B cell (primary cell): ENCODE measurements around the gene OXNAD1. TPM values are rescaled to one million over a fixed set of nuclear protein-coding genes. Genes with fewer than 3 reads are reported as not detected.

Source experiments
- ATAC-seq: fragments of 200-7000 bp; cut with Tn5 transposase; one replicate; pipeline ENCODE4 v1.10.0; 2021; ENCODE audit warnings: low read depth, mild to moderate bottlenecking, moderate number of reproducible peaks, moderate library complexity
- CTCF ChIA-PET: fragments of 350-600 bp; sonication (Branson Sonifier 250); formaldehyde crosslinking; loops from one replicate; lab custom pipeline; 2021; ENCODE audit warnings: antibody characterized with exemption, inconsistent platforms; lab: Charles Lee
- POLR2A ChIA-PET: fragments of 350-600 bp; sonication (Branson Sonifier 250); formaldehyde crosslinking; loops from one replicate; lab custom pipeline; 2021; ENCODE audit warnings: antibody characterized with exemption; lab: Charles Lee
- DNase-seq: peaks from one replicate; pipeline ENCODE4 v3.0.0; 2013
- H2AFZ ChIP-seq: 2 replicates; pipeline ENCODE4 v1.6.1; 2012; ENCODE audit warnings: mild to moderate bottlenecking, low read depth, low read length; ENCODE audit not compliant: insufficient read depth, poor library complexity, severe bottlenecking
- H3K27ac ChIP-seq, 2 donors: 1 replicate in 1 of 2; 2 replicates in 1 of 2; pipeline ENCODE4 v1.5.1; 2012 to 2013; ENCODE audit warnings: low read length in 2 of 2, mild to moderate bottlenecking in 2 of 2, moderate library complexity in 1 of 2
- H3K27me3 ChIP-seq, 4 experiments: fragments of 200-600 bp in 1 of 4; sonication (generic) in 1 of 4; replicated peaks in 1 of 4; 1 replicate in 2 of 4; 2 replicates in 2 of 4; pipeline versions ENCODE4 v1.6.1 to v1.7.0; 2013 to 2016; ENCODE audit warnings: low read length in 3 of 4, mild to moderate bottlenecking in 2 of 4, mixed read lengths in 1 of 4, moderate library complexity in 1 of 4; ENCODE audit not compliant: insufficient read depth in 4 of 4, control insufficient read depth in 3 of 4; ENCODE audit errors: control extremely low read depth in 1 of 4
- H3K36me3 ChIP-seq, 2 experiments: replicated peaks in 1 of 2; 1 replicate in 1 of 2; 2 replicates in 1 of 2; pipeline versions ENCODE4 v1.6.1 to v1.7.1; 2013; ENCODE audit warnings: low read length in 1 of 2; ENCODE audit not compliant: insufficient read depth in 2 of 2, control insufficient read depth in 1 of 2; ENCODE audit errors: control extremely low read depth in 1 of 2, extremely low read depth in 1 of 2
- H3K4me1 ChIP-seq, 2 donors: fragments of 200-600 bp in 1 of 2; sonication (generic) in 1 of 2; 1 replicate in 1 of 2; 2 replicates in 1 of 2; pipeline versions ENCODE4 v1.5.1 to v1.6.1; 2013 to 2017; ENCODE audit warnings: low read length in 2 of 2; ENCODE audit not compliant: control insufficient read depth in 2 of 2, insufficient read depth in 2 of 2
- H3K4me2 ChIP-seq: replicated peaks from 2 replicates; pipeline ENCODE3; 2012; ENCODE audit warnings: mild to moderate bottlenecking, low read depth, low read length; ENCODE audit not compliant: poor library complexity, severe bottlenecking
- H3K4me3 ChIP-seq, 5 experiments: fragments of 200-600 bp in 1 of 5; sonication (generic) in 1 of 5; 1 replicate in 3 of 5; 2 replicates in 2 of 5; pipeline versions ENCODE4 v1.5.1 to v1.7.0; 2011 to 2016; ENCODE audit warnings: low read length in 4 of 5, mild to moderate bottlenecking in 4 of 5, low read depth in 2 of 5, control low read depth in 1 of 5, moderate library complexity in 1 of 5; ENCODE audit not compliant: insufficient read depth in 1 of 5; ENCODE audit errors: control extremely low read depth in 1 of 5, extremely low read depth in 1 of 5
- H3K79me2 ChIP-seq: fragments of 200-600 bp; sonication (generic); one replicate; pipeline ENCODE4 v1.6.0; 2016; ENCODE audit warnings: low read length; ENCODE audit not compliant: control insufficient read depth, insufficient read depth
- H3K9ac ChIP-seq: fragments of 200-600 bp; sonication (generic); 2 replicates; pipeline ENCODE4 v1.6.1; 2017; ENCODE audit warnings: mild to moderate bottlenecking, low read length, moderate library complexity
- H3K9me3 ChIP-seq, 3 donors: one replicate each; pipeline versions ENCODE4 v1.6.1 to v1.7.1; 2013; ENCODE audit warnings: low read length in 2 of 3; ENCODE audit not compliant: control insufficient read depth in 2 of 3, insufficient read depth in 1 of 3; ENCODE audit errors: control extremely low read depth in 1 of 3
- H4K20me1 ChIP-seq: 2 replicates; pipeline ENCODE4 v1.6.0; 2012; ENCODE audit warnings: mild to moderate bottlenecking, low read length; ENCODE audit not compliant: insufficient read depth, control insufficient read depth, poor library complexity, severe bottlenecking
- H3K27ac Mint-ChIP-seq: one replicate; pipeline ENCODE4 v1.8.0; 2021; ENCODE audit warnings: mixed read lengths
- H3K27me3 Mint-ChIP-seq: one replicate; pipeline ENCODE4 v1.8.0; 2021; ENCODE audit warnings: mixed read lengths
- H3K4me1 Mint-ChIP-seq: one replicate; pipeline ENCODE4 v1.8.0; 2021; ENCODE audit warnings: mixed read lengths
- H3K4me3 Mint-ChIP-seq: one replicate; pipeline ENCODE4 v1.8.0; 2021; ENCODE audit warnings: mixed read lengths
- H3K9me3 Mint-ChIP-seq: one replicate; pipeline ENCODE4 v1.8.0; 2022; ENCODE audit warnings: mixed read lengths; ENCODE audit not compliant: insufficient read depth
- EZH2 ChIP-seq: IDR thresholded peaks from 2 replicates; pipeline ENCODE4 v1.6.1; 2012; ENCODE audit warnings: borderline replicate concordance, low read depth, mild to moderate bottlenecking, moderate library complexity, low read length; ENCODE audit not compliant: insufficient read depth, poor library complexity, severe bottlenecking
- WGBS: methylation state at CpG from one replicate; pipeline ENCODE4 v1.1.5; 2013; ENCODE audit warnings: missing lambda C conversion rate; ENCODE audit not compliant: insufficient coverage; 5-methylcytosine and 5-hydroxymethylcytosine counted together
- intact Hi-C: fragments of 100-400 bp; cut with micrococcal nuclease; formaldehyde crosslinking; loops from one replicate; pipeline ENCODE4 v1.10.0; 2022
- polyA plus RNA-seq: library from polyadenylated mRNA; depleted of rRNA; stranded (reverse); fragments of >200 nt; gene quantifications from 2 replicates; pipeline ENCODE4 v1.2.3, GENCODE V29; 2012
- total RNA-seq, 2 donors: library from RNA; stranded (reverse); fragments of 120-200 nt in 1 of 2; gene quantifications; 1 replicate in 1 of 2; 2 replicates in 1 of 2; pipeline versions ENCODE4 v1.2.3 to v1.2.4, GENCODE V29; 2013 to 2022
- TF ChIP-seq, protein P1 (sequence below): fragments of 200-600 bp; IDR thresholded peaks from one replicate; pipeline ENCODE4 v1.8.0; 2022; ENCODE audit warnings: antibody characterized with exemption, mild to moderate bottlenecking

The OXNAD1 gene
- total and polyA plus RNA-seq, 2 donors (not counting 1 experiment from before 2014, with no cell fraction given) = 4.0 to 12.3 TPM

DNA sequence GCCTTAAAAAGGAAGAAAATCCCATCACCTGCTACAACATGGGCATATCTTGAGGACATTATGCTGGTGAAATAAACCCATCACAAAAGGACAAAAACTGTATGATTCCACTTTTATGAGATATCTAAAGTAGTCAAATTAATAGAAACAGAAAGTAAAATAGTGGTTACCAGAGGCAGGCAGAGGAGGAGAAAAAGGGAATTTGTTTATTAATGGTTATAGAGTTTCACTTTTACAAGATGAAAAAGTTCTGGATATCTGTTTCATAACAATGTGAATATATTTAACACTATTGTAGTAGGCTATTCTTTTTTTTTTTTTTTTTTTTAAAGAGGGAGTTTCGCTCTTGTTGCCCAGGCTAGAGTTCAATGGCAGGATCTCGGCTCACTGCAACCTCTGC, 40.7 kb upstream of the OXNAD1 start:
- CTCF ChIA-PET = no interaction called here
- Histone ChIP-seq H3K4me1 (no peaks in the 10 kb centered on the region), H3K4me2 (no peak overlapping the region), H2AFZ (no peak overlapping the region), H3K27me3 (peaks cover 0 to under 1% (median 0%) of the 10 kb centered on the region in 4 experiments), H3K27ac (no peak overlapping the region), H3K4me3 (no peak overlapping the region), H3K36me3 (no peaks in the 10 kb centered on the region), H3K9me3 (peaks cover 0 to 8% (median 0%) of the 10 kb centered on the region in 3 donors), H3K79me2 (no peaks in the 10 kb centered on the region), H3K9ac (no peak overlapping the region), H4K20me1 (no peaks in the 10 kb centered on the region)
- Mint-ChIP-seq H3K27ac (no peak overlapping the region), H3K9me3 (peaks cover 8% of the 10 kb centered on the region), H3K4me3 (no peak overlapping the region), H3K27me3 (peaks cover 12% of the 10 kb centered on the region), H3K4me1 (peaks cover 3% of the 10 kb centered on the region)
- DNase-seq (no peak), ATAC-seq (no peak)
- intact Hi-C loops = no loop called here
- WGBS = no CpG with 5 or more reads among the region's 2 CpGs
- POLR2A ChIA-PET = no interaction called here
- TF ChIP-seq EZH2 = no peak
- TF ChIP-seq, protein P1, sequence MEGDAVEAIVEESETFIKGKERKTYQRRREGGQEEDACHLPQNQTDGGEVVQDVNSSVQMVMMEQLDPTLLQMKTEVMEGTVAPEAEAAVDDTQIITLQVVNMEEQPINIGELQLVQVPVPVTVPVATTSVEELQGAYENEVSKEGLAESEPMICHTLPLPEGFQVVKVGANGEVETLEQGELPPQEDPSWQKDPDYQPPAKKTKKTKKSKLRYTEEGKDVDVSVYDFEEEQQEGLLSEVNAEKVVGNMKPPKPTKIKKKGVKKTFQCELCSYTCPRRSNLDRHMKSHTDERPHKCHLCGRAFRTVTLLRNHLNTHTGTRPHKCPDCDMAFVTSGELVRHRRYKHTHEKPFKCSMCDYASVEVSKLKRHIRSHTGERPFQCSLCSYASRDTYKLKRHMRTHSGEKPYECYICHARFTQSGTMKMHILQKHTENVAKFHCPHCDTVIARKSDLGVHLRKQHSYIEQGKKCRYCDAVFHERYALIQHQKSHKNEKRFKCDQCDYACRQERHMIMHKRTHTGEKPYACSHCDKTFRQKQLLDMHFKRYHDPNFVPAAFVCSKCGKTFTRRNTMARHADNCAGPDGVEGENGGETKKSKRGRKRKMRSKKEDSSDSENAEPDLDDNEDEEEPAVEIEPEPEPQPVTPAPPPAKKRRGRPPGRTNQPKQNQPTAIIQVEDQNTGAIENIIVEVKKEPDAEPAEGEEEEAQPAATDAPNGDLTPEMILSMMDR = no peak

DNA sequence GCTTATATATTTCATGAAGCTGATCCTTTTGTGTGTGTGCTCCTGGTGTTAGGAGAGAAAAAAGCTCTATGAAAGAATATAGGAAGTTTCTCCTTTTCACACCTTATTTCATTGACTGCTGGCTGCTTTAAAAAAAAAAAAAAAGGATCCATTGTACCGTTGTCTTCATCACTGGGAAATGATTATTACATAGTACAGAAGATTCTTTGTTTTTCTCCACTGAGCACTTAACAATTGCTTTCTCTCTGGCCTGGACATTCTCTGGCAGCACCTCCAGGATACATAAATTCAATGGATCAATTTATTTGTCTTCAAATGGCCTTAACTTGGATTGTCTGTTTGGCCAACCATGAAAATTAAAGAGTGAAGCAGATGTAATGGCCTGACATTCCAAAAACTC, 37.4 kb upstream of the OXNAD1 start:
- Histone ChIP-seq H3K9ac (no peak overlapping the region), H4K20me1 (no peaks in the 10 kb centered on the region), H3K79me2 (no peaks in the 10 kb centered on the region), H3K4me3 (no peak overlapping the region), H3K27me3 (no peaks in the 10 kb centered on the region), H2AFZ (no peak overlapping the region), H3K27ac (no peak overlapping the region), H3K4me1 (no peaks in the 10 kb centered on the region), H3K9me3 (peaks cover 0 to 8% (median 0%) of the 10 kb centered on the region in 3 donors), H3K36me3 (no peaks in the 10 kb centered on the region), H3K4me2 (no peak overlapping the region)
- H3K4me1 Mint-ChIP-seq = peaks cover 3% of the 10 kb centered on the region
- WGBS = no CpG with 5 or more reads among the region's 1 CpG
- H3K27ac Mint-ChIP-seq = no peak overlapping the region
- intact Hi-C loops = no loop called here
- DNase-seq (no peak), ATAC-seq (no peak)
- H3K9me3 Mint-ChIP-seq = no peaks in the 10 kb centered on the region
- no peak for TF ChIP-seq EZH2
- TF ChIP-seq, protein P1 = no peak
- ChIA-PET POLR2A (no interaction called here), CTCF (no interaction called here)
- no peak overlapping the region for H3K4me3 Mint-ChIP-seq
- H3K27me3 Mint-ChIP-seq = peaks cover 4% of the 10 kb centered on the region
